Trophoblast cell (in vitro differentiated cells and primary cell): ENCODE data around the gene ABCB6.

ENCODE experiments used
- DNase-seq, 2 donors: peaks; one replicate each; pipeline ENCODE4 v3.0.0-alpha.2; 2016
- H2AFZ ChIP-seq: 2 replicates; pipeline ENCODE4 v1.6.1; 2013; ENCODE audit warnings: low read length, moderate library complexity, mild to moderate bottlenecking; ENCODE audit not compliant: insufficient read depth, poor library complexity
- H2AK5ac ChIP-seq: 2 replicates; pipeline ENCODE4 v1.6.1; 2013; ENCODE audit warnings: mild to moderate bottlenecking, low read length
- H2BK120ac ChIP-seq: 2 replicates; pipeline ENCODE4 v1.6.1; 2013; ENCODE audit warnings: low read length, mild to moderate bottlenecking, moderate library complexity; ENCODE audit not compliant: insufficient read depth, poor library complexity
- H2BK12ac ChIP-seq: 2 replicates; pipeline ENCODE4 v1.6.1; 2013; ENCODE audit warnings: mild to moderate bottlenecking, low read length, moderate library complexity
- H2BK5ac ChIP-seq: 2 replicates; pipeline ENCODE4 v1.6.1; 2013; ENCODE audit warnings: low read length, low read depth, moderate library complexity, mild to moderate bottlenecking; ENCODE audit not compliant: poor library complexity
- H3K14ac ChIP-seq: 2 replicates; pipeline ENCODE4 v1.6.1; 2013; ENCODE audit warnings: mild to moderate bottlenecking, low read length
- H3K18ac ChIP-seq: 2 replicates; pipeline ENCODE4 v1.6.1; 2013; ENCODE audit warnings: mild to moderate bottlenecking, low read length
- H3K23ac ChIP-seq: 2 replicates; pipeline ENCODE4 v1.6.1; 2013; ENCODE audit warnings: low read length
- H3K27ac ChIP-seq: 2 replicates; pipeline ENCODE4 v1.5.1; 2013; ENCODE audit warnings: low read depth, mild to moderate bottlenecking, inconsistent platforms, low read length, moderate library complexity
- H3K27me3 ChIP-seq: 2 replicates; pipeline ENCODE4 v1.6.1; 2013; ENCODE audit warnings: inconsistent platforms, mild to moderate bottlenecking, low read length, moderate library complexity; ENCODE audit not compliant: insufficient read depth
- H3K36me3 ChIP-seq, 2 experiments: 1 replicate in 1 of 2; 2 replicates in 1 of 2; pipeline ENCODE4 v1.6.1; 2013; ENCODE audit warnings: low read length in 2 of 2, mild to moderate bottlenecking in 2 of 2, moderate library complexity in 1 of 2; ENCODE audit not compliant: insufficient read depth in 2 of 2, control insufficient read depth in 1 of 2
- H3K4ac ChIP-seq: 2 replicates; pipeline ENCODE4 v1.6.1; 2013; ENCODE audit warnings: low read depth, mild to moderate bottlenecking, low read length, moderate library complexity
- H3K4me1 ChIP-seq, 2 experiments: 1 replicate in 1 of 2; 2 replicates in 1 of 2; pipeline ENCODE4 v1.6.1; 2013; ENCODE audit warnings: low read length in 2 of 2, mild to moderate bottlenecking in 2 of 2, moderate library complexity in 1 of 2; ENCODE audit not compliant: insufficient read depth in 2 of 2, control insufficient read depth in 1 of 2
- H3K4me2 ChIP-seq: 2 replicates; pipeline ENCODE4 v1.6.1; 2013; ENCODE audit warnings: inconsistent platforms, mild to moderate bottlenecking, low read length, moderate library complexity
- H3K4me3 ChIP-seq: 2 replicates; pipeline ENCODE4 v1.5.1; 2013; ENCODE audit warnings: mild to moderate bottlenecking, low read depth, low read length, inconsistent platforms
- H3K79me1 ChIP-seq: one replicate; pipeline ENCODE4 v1.6.1; 2013; ENCODE audit warnings: low read length
- H3K79me2 ChIP-seq: 2 replicates; pipeline ENCODE4 v1.6.1; 2013; ENCODE audit warnings: low read length, mild to moderate bottlenecking; ENCODE audit not compliant: control insufficient read depth, insufficient read depth, poor library complexity
- H3K9ac ChIP-seq: 2 replicates; pipeline ENCODE4 v1.6.1; 2013; ENCODE audit warnings: mild to moderate bottlenecking, low read length
- H3K9me3 ChIP-seq: 2 replicates; pipeline ENCODE4 v1.6.1; 2013; ENCODE audit warnings: low read depth, mild to moderate bottlenecking, control low read depth, inconsistent platforms, low read length; ENCODE audit not compliant: insufficient read depth
- H4K12ac ChIP-seq: 2 replicates; pipeline ENCODE4 v1.6.1; 2013; ENCODE audit warnings: low read depth, mild to moderate bottlenecking, low read length, moderate library complexity
- H4K8ac ChIP-seq: 2 replicates; pipeline ENCODE4 v1.6.1; 2013; ENCODE audit warnings: low read depth, mild to moderate bottlenecking, low read length, moderate library complexity
- H4K91ac ChIP-seq: one replicate; pipeline ENCODE4 v1.6.1; 2013; ENCODE audit warnings: low read depth, mild to moderate bottlenecking, low read length, moderate library complexity
- WGBS: extraction: QIAGEN DNeasy Blood & Tissue Kit; methylation state at CpG from one replicate; pipeline ENCODE4 v1.1.7; 2013; ENCODE audit warnings: missing lambda C conversion rate; ENCODE audit not compliant: insufficient read length, insufficient coverage; ENCODE audit errors: extremely low coverage; 5-methylcytosine and 5-hydroxymethylcytosine counted together

ABCB6 gene

DNA sequence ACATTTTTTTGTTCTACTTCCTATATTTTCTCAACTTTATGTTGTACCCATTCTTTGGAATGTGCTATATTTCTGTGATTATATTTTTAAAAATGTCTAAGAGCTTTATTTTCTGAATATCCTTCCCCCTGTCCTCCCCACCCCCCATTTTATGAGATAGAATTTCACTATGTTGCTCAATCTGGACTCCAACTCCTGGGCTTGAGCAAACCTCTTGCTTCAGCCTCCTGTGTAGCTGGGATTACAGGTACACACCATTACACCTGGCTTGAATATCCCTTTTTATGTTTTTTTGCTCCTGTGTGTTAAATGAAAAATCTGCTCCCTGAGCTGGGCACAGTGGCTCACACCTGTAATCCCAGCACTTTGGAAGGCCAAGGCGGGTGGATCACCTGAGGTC lies 21.4 kb downstream of the ABCB6 start:
- no peak for DNase-seq

DNA sequence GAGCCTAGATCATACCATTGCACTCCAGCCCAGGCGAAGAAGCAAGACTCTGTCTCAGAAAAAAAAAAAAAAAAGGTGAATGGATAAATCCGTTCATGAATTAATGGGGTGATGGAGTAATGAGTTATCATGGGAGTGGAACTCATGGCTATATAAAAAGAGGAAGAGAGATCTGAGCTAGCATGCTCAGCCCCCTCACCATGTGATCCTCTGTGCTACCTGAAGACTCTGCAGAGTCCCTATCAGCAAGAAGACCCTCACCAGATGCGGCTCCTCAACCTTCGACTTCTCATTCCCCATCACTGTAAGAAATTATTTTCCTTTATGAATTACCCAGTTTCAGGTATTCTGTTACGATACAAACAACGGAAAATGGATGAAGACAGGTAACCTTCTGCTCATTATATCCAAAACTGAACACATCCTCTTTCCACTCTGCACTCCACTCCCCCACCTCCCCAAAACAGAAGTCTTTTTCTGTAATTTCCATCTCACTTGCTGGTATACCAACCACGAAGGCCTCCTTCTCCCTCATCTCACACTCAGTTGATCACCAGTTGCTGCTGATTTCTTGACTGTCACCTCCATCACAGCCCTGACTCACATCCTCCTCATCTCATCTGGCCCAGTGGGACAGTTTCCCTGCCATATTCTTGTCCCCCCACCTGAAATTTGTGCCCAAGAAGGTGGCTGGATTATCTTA lies 31.9 kb downstream of the ABCB6 start:
- no peak overlapping the region for H2BK120ac ChIP-seq
- H3K18ac ChIP-seq, result no peak overlapping the region
- no peak overlapping the region for H3K9ac ChIP-seq
- no peak overlapping the region for H3K23ac ChIP-seq
- H2AK5ac ChIP-seq, result no peak overlapping the region
- no peaks in the 10 kb centered on the region for H3K27me3 ChIP-seq
- H3K79me2 ChIP-seq, result no peaks in the 10 kb centered on the region
- H2BK5ac ChIP-seq, result no peak overlapping the region
- no peak overlapping the region for H3K4ac ChIP-seq
- WGBS, result no CpG with 5 or more reads among the region's 7 CpGs
- no peaks in the 10 kb centered on the region for H3K4me1 ChIP-seq
- H3K4me3 ChIP-seq, result no peak overlapping the region
- H2AFZ ChIP-seq, result no peak overlapping the region
- H3K27ac ChIP-seq, result no peak overlapping the region
- H3K4me2 ChIP-seq, result no peak overlapping the region
- H4K12ac ChIP-seq, result no peak overlapping the region
- H3K36me3 ChIP-seq, result peaks cover 15 to 22% of the 10 kb centered on the region in 2 experiments
- no peak overlapping the region for H3K14ac ChIP-seq
- H4K91ac ChIP-seq, result no peak overlapping the region
- H3K79me1 ChIP-seq, result no peaks in the 10 kb centered on the region
- no peak overlapping the region for H2BK12ac ChIP-seq
- no peak for DNase-seq
- H4K8ac ChIP-seq, result no peak overlapping the region
- no peaks in the 10 kb centered on the region for H3K9me3 ChIP-seq

More for the DNA sequence above, 21.4 kb downstream of the ABCB6 start:
- no peak overlapping the region for H3K4ac ChIP-seq
- no peak overlapping the region for H2BK120ac ChIP-seq
- no peaks in the 10 kb centered on the region for H3K36me3 ChIP-seq
- no peaks in the 10 kb centered on the region for H3K4me1 ChIP-seq
- H3K14ac ChIP-seq, result no peak overlapping the region
- H3K23ac ChIP-seq, result no peak overlapping the region
- H3K18ac ChIP-seq, result no peak overlapping the region
- no peaks in the 10 kb centered on the region for H3K9me3 ChIP-seq
- H3K4me2 ChIP-seq, result no peak overlapping the region
- H3K27me3 ChIP-seq, result no peaks in the 10 kb centered on the region
- no peak overlapping the region for H4K12ac ChIP-seq
- no peaks in the 10 kb centered on the region for H3K79me1 ChIP-seq
- no peak overlapping the region for H3K9ac ChIP-seq
- no peaks in the 10 kb centered on the region for H3K79me2 ChIP-seq
- H4K8ac ChIP-seq, result no peak overlapping the region
- WGBS, result no CpG with 5 or more reads among the region's 1 CpG
- no peak overlapping the region for H2AK5ac ChIP-seq
- H3K4me3 ChIP-seq, result no peak overlapping the region
- no peak overlapping the region for H2BK5ac ChIP-seq
- H4K91ac ChIP-seq, result no peak overlapping the region
- H2BK12ac ChIP-seq, result no peak overlapping the region
- no peak overlapping the region for H2AFZ ChIP-seq
- no peak overlapping the region for H3K27ac ChIP-seq

DNA sequence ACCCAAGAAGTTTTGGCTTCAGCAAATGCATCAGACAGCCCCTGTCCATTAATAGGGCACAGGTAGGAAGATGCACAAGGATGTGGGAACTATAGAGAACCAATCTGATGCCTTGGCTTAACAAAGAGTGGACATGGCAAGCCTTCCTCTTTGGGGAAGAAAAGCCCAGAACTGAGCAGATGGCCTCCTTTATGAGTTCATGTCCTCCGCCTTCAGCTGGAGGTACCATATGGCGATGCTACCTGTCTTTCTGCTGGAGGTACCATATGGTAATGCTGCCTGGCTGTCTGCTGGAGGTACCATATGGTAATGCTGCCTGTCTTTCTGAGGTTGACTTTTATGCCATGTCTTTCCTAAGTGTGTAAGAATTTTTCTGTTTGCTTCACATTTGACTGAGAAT lies 34.6 kb downstream of the ABCB6 start:
- Histone ChIP-seq H3K4me3 (no peak overlapping the region), H3K79me2 (no peaks in the 10 kb centered on the region), H3K23ac (no peak overlapping the region), H3K36me3 (peaks cover 38 to 47% of the 10 kb centered on the region in 2 experiments), H4K8ac (no peak overlapping the region), H2BK120ac (no peak overlapping the region), H2AFZ (no peak overlapping the region), H3K18ac (no peak overlapping the region), H3K9me3 (no peaks in the 10 kb centered on the region), H2BK5ac (no peak overlapping the region), H2BK12ac (no peak overlapping the region), H3K9ac (no peak overlapping the region), H4K91ac (no peak overlapping the region), H3K27me3 (no peaks in the 10 kb centered on the region), H3K4ac (no peak overlapping the region), H2AK5ac (no peak overlapping the region), H3K27ac (no peak overlapping the region), H3K4me1 (no peaks in the 10 kb centered on the region), H4K12ac (no peak overlapping the region), H3K14ac (no peak overlapping the region), H3K4me2 (no peak overlapping the region), H3K79me1 (no peaks in the 10 kb centered on the region)
- WGBS, result no CpG with 5 or more reads among the region's 2 CpGs
- no peak for DNase-seq

DNA sequence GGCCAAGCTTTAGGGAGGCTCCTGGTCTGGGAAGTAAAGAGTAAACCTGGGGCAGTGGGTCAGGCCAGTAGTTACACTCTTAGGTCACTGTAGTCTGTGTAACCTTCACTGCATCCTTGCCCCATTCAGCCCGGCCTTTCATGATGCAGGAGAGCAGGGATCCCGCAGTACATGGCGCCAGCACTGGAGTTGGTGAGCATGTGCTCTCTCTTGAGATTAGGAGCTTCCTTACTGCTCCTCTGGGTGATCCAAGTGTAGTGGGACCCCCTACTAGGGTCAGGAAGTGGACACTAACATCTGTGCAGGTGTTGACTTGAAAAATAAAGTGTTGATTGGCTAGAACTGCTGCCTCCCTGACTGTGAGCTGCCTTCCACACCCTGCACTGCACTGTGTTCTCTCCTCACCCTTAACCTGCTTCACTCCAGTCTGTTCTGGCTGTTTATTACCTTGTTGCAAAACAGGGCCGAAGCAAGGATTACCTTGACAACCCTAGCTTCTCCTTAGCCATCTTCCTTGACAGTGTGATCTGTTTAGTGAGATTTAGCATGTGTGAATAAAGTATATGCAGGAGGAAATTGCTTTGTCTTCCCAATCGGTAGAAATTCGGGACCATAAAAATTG lies 35.5 kb downstream of the ABCB6 start:
- H4K8ac ChIP-seq, result no peak overlapping the region
- no peak overlapping the region for H2BK5ac ChIP-seq
- peaks cover 38 to 47% of the 10 kb centered on the region in 2 experiments for H3K36me3 ChIP-seq
- peaks cover 2% of the 10 kb centered on the region for H3K79me1 ChIP-seq
- no peak overlapping the region for H3K27ac ChIP-seq
- no peak overlapping the region for H3K18ac ChIP-seq
- no peak overlapping the region for H2BK120ac ChIP-seq
- no peak overlapping the region for H2AFZ ChIP-seq
- WGBS, result no CpG with 5 or more reads among the region's 6 CpGs
- H2BK12ac ChIP-seq, result no peak overlapping the region
- H3K9me3 ChIP-seq, result no peaks in the 10 kb centered on the region
- H4K12ac ChIP-seq, result no peak overlapping the region
- peaks cover 4% of the 10 kb centered on the region for H3K79me2 ChIP-seq
- no peak overlapping the region for H3K4me2 ChIP-seq
- no peak overlapping the region for H4K91ac ChIP-seq
- no peak overlapping the region for H3K4ac ChIP-seq
- no peak for DNase-seq
- H3K27me3 ChIP-seq, result no peaks in the 10 kb centered on the region
- no peak overlapping the region for H3K23ac ChIP-seq
- no peak overlapping the region for H3K4me3 ChIP-seq
- H3K4me1 ChIP-seq, result peaks cover 3 to 6% of the 10 kb centered on the region in 2 experiments
- no peak overlapping the region for H3K14ac ChIP-seq
- no peak overlapping the region for H3K9ac ChIP-seq
- no peak overlapping the region for H2AK5ac ChIP-seq
